HG03139 (cell line): ENCODE results near the gene CD82.
"Not testable (repeated sequence)": the region's sequence is repeated elsewhere in the genome, so short reads cannot be mapped to it uniquely, and the experiment has no call there.

Experiments
- ATAC-seq: cut with Tn5 transposase; IDR thresholded peaks from one replicate; pipeline ENCODE4 v1.9.1; 2021; ENCODE audit not compliant: unreplicated experiment

Gene CD82

DNA sequence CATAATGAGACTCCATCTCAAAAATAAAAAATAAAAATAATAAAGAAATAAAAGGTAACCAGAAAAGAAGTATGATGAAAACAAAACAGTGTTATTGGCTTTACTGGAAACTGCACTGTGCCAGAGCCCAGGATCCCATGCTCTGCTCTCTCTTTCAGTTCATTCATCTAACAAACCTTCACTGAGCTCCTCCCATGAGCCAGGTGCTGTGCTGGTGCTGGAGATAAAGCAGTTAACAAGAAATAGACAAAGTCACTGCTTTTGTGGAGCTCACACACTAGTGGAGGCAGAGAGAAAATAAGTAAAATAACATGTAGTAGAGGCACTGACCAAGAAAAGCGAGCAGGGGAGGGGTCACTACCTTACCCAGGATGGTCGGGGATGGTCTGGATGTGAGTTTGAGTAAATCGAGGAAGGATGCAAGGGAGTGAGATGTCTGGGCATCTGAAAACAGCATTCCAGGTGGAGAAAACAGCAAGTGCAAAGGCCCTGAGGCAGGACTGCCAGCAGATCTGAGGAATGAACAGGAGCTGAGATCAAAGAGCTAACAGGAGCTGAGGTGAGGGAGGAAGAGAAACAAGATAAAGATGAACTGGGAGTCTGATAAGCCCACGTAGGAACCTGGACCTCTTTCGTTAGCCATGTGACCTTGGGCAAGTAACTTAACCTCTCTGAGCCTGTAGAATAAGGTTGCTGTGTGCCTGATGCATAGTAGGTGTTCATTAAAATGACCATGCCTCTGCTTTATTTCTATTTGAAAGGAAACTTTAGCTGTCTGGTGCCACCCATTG, 31.3 kb upstream of the CD82 start:
- ATAC-seq: no peak

DNA sequence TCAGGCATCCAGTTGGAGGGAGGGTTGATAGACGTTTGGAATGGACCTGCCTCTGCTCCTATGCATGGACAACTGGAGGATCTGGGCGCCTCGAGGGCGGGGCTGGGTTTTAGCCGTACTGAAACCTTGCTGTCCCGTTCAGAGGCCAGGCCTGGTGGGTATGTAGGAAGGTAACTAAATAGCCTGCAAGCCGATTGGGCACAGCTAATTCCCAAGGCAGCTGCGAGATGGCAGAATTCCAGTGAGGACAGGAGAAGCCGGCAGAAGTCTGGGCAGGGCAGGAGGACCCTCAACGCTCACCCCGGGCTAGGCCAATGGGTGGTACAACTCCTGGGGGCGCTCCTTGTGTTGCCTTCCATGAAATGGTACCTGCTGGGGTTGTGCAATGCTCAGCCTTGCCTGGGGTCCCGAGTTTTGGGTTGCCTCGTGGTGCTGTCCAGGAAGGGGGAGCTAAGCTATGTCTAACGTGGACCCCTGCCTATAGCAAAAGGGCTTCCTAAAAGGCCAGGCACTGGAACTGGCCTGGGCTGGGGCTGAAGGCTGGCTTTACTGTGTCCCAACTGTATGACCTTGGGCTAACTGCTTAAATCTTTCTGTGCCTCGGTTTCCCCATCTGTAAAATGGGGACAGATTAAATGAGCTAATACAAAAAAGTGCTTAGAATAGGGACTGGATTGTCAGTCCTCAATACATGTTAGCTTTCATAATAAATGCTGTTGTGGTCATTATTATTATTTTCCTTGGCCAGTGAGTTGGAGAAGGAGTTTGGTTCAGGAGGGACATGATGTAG, 30.1 kb upstream of the CD82 start:
- no peak for ATAC-seq

DNA sequence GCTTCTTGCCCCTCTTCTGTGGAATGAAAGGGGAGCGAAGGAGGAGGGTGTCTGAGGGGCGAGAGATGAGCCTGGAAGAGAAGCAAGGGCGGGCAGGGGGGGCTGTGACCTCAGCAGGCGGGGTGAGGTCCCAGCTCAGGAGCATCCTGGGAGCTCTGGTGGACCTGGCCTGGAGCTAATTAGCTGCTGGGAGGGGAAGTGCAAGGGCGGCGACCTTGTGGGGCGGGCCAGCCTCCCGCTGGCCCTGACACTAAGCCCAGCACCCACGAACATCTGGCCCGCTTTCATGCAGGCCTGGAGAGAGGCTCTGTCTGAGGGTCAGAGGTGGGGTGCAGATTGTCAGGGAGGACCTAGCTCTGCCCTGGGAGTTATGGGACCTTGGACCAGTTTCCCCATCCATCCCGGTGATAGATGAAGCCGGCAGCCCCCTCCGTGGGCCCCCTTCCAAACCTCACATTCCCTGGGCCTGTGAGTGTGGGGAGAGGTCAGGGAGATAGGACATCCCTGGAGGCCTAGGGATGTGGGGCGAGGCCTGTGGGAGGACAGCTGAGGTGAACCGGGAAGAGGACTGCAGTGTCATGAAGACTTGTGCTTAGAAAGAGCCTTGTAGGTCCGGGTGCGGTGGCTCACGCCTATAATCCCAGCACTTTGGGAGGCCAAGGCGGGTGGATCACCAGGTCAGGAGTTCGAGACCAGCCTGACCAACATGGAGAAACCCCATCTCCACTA, 28.5 kb upstream of the CD82 start:
- ATAC-seq: no peak

DNA sequence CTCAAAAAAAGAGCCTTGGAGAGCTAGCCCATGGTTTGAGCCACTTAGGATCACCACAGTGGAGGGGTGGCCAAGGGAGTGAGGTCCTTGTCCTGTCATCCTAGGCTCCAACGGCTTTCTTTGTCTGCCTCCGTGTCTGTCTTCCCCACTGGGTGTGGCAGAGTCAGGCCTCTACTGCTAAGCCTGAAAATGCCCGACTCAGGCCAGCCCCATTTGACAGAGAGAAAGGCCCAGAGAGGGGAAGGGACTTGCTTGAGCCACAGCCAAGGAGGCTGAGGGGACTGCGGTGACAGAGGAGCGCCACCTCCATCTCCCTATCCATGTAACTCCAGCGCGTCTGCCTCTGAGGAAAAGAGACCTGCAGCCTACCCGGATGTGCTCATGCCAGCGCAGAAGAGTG, 27.8 kb upstream of the CD82 start:
- ATAC-seq: no peak

GRCh38 chr11:44538375-44539054, 26.9 kb upstream of the CD82 start:
- ATAC-seq: no peak

DNA sequence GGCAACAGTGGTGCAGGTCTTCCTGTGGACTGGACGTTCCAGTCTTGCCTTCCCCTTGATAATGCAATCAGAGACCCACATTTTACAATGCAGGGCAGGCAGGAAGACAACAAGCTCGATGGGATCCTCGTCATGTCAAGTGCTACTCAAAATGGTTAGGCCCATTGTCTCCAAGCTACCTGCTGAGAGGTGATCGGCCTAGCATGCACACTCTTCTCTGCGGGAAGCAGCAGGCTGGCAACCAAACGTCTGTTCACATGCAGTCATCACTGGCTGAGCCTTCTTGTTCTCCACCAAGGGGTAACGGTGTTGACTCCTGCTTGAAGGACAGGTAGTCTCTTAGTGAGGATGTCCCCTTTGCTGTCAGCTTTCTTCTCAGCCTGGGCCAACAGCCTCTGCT, 25.5 kb upstream of the CD82 start:
- no peak for ATAC-seq

DNA sequence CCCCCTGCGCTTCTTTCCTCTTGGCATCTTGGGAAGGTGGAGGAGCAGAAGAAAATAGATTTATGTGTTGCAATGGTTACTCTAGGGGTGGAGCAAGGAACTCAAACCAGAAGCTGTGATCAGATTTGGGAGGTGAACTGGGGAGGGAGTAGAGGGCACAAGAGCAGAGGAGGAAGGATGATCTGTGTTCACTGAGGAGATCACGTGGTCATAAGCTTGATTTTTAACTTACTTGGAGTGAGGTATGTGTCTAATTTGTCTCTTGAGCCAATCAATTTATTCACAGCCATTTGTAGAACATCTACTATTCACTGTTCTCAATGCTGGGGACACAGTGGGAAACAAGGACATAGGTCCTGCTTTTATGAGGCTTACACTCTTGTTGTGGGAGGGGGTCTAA, 24.8 kb upstream of the CD82 start:
- ATAC-seq: no peak

GRCh38 chr11:44542372-44542771, 23.1 kb upstream of the CD82 start:
- ATAC-seq: no peak

DNA sequence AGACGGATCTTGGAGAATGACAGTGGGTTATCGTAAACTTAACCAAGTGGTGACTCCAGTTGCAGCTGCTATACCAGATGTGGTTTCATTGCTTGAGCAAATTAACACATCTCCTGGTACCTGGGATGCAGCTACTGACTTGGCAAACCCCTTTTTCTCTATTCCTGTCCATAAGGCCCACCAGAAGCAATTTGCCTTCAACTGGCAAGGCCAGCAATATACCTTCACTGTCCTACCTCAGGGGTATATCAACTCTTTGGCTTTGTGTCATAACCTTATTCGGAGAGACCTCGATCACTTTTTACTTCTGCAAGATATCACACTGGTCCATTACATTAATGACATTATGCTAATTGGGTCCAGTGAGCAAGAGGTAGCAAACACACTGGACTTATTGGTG, 18.5 kb upstream of the CD82 start:
- ATAC-seq: not testable (repeated sequence)

DNA sequence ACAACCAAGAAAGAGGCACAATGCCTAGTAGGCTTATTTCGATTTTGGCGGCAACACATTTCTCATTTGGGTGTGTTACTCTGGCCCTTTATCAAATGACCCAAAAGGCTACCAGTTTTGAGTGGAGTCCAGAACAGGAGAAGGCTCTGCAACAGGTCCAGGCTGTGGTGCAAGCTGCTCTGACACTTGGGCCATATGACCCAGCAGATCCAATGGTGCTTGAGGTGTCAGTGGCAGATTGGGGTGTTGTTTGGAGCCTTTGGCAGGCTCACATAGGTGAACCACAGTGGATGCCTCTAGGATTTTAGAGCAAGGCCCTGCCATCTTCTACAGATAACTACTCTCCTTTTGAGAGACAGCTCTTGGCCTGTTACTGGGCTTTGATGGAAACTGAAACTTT, 17.9 kb upstream of the CD82 start:
- not testable (repeated sequence) for ATAC-seq

GRCh38 chr11:44548032-44548695, 17.3 kb upstream of the CD82 start:
- ATAC-seq: no peak

- ATAC-seq: not testable (repeated sequence)
Measured at GRCh38 chr11:44548961-44549749, 16.3 kb upstream of the CD82 start.

- no peak for ATAC-seq
Measured at GRCh38 chr11:44550123-44550522, 15.3 kb upstream of the CD82 start.

DNA sequence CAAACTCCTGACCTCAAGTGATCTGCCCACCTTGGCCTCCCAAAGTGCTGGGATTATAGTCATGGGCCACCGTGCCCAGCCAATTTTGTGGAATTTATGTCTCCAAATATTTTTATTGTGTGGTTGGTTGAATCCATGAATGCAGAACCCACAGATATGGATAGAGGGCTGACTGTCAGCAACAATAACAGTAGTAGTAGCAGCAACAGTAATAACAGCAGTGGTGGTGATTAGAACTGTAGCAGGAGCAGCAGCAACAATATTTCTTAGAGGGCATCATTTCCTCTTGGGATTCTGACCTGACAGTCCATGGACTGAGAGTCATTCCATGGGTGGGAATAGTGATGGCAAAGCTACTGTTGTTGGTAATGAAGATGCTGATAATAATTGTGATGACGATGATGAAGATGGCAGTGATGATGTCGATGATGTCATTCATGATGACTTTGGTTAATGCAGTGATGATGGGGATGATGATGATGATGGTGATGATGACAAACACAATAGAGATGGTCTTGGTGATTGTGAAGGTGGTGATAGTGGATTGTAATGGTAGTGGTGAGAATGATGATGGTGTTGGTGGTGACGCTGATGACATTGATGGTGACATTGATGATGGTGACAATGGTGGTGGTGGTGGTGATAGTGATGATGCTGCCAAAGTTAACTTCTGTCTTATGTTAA, 13.9 kb upstream of the CD82 start:
- ATAC-seq: no peak

- no peak for ATAC-seq
Measured at GRCh38 chr11:44555031-44555800, 10.2 kb upstream of the CD82 start.

DNA sequence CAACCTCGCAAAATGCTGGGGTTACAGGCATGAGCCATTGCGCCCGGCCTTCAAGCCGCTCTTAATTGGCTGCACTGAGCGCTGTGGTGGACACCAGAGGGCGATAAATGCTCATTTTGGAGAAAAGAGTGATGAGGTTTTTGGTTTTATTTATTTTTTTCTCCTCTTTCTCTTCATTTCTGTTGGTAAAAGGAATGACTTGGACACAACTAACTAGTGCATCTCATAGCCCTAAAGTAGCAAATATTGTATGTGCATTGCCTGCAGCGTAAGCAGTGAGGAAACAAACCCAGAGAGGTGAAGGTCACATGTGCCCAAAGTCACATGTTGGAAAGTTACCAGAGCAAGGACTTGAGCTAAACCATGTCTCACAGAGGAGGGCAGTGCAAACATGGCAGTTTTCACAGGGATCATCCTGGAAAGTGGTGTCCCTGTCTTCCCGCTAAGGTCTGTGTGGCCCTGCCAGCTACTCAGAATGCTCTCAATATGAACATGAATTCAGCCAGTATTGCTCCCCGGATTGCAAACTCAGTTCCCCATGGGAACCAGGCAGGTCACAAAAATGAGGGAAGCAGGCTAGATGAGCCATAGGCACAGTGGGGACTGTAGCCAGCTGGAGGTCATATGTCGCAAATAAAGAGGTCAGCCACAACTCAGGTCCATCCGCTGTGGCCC, 8.6 kb upstream of the CD82 start:
- ATAC-seq: no peak

- ATAC-seq: no peak
Measured at GRCh38 chr11:44557464-44557863, 8.0 kb upstream of the CD82 start.
